Inflammatory macrophage (primary cell): ENCODE data around the gene SP100.

Source experiments
- DNase-seq, 2 donors: peaks; one replicate each; pipeline ENCODE4 v3.0.0-alpha.2; 2020 to 2022

The SP100 gene

DNA sequence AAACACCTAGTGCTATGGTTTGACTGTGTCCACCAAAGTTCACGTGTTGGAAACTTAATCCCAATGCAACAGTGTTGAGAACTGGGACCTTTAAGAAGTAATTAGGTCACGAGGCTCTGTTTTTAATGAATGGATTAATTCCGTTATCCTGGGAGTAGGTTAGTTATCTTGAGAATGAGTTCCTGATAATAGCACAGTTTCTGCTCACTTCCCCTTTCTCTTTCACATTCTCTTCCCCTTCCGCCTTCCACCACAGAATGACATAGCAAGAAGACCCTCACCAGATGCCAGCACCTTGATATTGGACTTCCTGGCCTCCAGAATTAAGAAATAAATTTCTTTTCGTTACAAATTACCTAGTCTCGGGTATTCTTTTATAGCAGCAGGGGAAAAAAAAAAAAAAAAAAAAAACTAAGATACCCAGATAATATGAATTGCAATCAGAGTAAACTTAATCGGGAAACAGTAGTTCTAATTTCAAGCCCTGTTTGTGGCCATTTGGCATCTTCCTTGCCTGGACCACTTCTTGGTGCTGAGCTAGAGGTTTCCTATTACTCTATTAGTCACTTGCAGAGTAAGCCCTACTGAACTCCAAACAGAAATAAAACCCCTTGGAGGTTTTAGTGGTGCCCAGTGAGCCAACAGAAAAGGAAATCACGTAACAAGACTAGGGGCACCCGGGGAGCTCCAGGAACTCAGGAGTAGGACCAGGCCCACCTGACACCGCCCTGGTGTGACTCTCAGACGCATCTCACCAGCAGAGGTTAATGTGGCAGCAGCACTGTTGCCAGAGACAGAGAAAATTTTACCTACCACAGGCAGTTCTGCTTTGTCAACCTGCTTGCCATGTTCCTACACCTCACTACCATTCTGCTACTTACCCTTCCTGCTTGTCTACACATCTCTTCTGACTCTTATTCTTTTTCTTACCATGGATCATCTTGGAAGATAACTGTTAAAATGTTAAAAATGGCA is 149.1 kb downstream of the SP100 start:
- DNase-seq = peak; percentile 34 to 50

DNA sequence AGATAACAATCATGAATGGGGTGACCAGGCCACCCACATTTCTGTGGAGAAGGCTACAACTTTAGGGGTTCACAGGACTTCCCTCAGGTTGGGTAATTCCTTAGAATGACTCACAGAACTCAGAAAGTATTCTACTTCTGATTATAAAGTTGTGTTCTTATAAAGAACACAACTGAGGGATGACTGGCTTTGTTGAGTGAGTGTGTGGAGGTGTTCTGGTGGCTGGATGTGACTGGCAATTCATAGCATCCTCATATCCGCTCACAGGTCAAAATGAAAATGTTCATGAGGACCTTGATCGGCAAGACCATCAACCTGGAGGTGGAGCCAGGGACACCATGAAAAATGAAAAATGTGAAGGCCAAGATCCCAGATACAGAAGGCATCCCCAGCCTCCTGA is 153.3 kb downstream of the SP100 start:
- DNase-seq = no peak

DNA sequence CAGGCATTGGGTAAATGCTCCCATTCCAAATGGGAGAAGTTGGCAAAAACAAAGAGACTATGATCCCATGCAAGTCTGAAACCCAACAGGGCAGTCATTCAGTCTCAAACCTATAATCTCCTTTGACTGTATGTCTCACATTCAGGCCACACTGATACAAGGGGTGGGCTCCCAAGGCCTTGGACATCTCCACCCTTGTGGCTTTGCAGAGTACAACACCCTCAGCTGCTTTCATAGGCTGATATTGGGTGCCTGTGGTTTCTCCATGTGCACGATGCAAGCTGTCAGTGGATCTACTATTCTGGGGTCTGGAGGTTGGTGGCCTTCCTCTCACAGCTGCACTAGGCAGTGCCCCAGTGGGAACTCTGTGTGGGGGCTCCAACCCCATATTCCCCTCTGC is 155.0 kb downstream of the SP100 start:
- DNase-seq = no peak

DNA sequence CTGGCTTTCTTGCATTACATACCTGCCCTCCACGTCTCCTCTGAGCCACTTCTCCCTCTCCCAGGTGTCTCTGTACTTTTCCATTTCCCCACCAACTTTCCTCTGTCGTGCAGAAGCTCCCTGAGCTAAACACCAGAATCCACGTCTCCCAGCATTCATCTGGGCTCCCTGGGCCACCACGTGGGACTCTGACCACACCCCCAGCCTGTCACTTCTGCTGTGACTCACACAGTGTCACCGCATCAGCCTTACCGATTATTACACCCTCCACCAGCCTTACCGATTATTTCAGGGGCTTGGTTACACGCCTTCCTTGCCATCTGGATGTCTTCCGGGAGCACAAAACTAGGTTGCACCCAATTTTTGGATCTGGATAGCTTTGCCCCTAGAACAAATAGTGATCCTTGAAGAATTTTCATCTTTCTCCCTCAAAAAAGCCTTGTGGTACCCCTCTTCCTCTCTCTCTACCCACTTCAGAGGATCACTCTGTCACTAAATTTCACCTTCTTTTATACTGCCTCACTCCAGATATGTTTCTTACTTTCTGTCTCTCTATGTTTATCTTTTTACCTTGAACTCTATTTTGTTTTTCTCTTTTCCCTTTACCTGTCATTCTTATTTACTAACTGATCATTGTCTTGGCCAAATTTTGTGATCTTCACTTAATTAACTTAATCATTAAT is 159.8 kb downstream of the SP100 start:
- no peak for DNase-seq

DNA sequence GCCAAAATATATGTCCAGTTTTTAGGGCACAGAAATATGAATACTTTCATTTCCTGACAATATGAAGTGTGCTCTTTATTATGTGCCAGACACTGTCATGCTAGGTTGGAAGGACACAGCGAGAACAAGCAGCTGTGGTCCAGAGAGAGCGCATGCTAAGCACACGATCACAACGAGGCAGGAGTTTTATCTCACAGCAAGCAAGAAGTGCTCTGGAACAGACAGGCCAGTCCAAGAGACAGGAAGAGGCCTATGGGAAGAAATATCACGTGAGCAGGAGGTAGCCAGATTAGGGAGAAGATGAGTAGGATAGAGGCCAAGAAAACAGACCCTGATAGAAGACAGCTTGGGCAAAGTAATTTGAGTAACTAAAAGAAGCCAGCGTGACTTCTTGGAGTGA is 161.1 kb downstream of the SP100 start:
- DNase-seq = no peak

DNA sequence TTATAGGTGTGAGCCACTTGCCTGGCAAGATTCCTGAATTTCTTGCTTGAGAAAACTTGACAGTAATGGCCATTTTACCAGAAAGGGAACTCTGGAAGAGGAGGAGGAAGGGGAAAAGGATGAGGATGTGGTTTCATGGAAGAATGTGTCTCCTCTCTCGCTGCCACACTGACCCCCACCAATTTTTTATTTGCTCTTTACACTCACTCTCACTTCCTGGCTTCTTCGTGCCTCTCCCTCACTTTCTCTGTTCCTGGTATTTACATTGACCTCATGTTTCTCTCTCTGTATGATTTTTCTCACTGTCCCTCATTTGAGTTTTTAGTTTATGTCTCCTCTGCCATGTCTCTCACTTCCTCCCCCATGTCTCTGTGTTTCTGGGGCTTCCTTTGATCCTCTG is 162.1 kb downstream of the SP100 start:
- no peak for DNase-seq

DNA sequence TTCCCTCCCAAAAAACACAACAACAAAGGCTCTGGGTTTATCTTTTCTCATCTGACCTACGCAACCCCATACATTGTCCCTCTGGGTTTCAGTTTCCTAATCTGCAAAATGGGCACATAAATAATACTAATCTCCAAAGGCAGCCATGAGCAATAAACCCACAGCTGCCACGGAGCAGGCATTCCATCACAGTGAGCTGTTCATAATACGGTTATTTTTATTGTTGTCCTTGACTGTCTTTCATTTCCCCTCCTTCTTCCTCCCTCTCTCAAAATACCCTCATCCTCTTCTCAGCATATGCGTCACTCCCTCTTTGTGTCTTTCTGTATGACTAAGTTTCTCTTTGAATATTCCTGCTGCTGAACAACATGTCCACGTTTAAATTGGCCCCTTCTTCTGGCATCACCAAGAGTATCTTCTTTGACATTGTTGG is 166.9 kb downstream of the SP100 start:
- DNase-seq = no peak

DNA sequence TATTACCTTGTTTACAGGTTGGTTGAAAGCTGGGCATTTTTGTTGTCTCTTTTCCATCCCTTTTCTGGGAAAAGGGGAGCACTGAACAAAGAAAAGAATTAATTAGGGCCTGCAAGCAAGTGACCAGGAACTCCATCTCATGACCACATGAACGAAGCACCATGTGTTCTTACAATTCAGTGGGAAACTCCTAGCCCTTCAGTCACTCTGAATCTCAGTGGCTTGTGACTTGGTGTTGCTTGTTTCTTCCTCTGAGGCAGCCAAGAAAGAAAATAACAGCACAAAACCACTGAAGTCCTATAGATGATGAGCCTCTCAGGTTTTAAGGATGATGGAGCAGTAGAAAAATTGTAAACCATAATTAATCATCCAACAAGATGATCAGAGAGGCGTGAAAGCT is 167.6 kb downstream of the SP100 start:
- DNase-seq = no peak

DNA sequence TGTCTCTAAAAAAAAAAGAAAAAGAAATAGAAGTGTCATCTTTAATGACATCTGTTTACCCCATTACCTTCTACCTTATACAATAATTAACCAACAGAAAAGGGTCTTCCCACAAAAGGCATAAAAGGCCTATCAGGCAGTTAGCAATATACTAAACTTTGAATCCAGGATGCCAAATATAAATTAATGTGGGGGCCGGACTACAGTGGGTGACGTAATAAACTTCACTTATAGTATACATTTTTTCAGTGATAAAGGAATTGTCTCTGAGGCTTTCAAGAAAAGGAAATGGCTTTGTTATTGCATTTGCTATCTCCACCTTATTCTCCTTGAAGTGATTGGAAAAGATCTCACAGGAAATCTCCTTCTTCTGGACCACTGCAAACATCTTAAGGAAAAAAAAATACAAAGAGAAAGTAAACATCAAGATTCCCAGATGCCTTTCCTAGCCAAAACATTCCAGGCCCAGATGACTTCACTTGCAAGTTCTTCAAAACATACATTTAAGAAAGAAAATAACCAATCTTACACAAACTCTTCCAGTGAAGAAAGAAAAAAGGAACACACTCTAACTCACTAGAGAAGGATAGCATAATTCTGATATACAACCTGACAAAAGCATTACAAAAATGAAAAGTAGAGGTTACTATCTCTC is 170.5 kb downstream of the SP100 start:
- no peak for DNase-seq

DNA sequence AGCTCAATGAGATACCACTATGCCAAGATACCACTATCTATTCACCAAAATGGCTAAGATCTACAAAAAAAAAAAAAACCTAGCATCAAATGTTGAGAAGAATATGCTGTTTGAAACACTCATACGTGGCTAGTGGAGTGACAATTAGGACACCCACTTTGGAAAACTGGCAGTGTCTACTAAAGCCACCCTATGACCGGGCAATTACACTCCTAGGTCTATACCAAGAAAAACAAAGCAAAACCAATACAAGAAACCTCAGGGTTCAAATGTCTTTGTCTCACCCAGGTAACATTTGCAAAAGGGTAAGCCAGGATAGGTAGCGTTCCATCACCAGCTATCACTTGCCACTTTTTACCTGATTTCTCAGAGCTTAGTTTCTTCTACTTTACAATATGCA is 173.0 kb downstream of the SP100 start:
- DNase-seq = no peak

DNA sequence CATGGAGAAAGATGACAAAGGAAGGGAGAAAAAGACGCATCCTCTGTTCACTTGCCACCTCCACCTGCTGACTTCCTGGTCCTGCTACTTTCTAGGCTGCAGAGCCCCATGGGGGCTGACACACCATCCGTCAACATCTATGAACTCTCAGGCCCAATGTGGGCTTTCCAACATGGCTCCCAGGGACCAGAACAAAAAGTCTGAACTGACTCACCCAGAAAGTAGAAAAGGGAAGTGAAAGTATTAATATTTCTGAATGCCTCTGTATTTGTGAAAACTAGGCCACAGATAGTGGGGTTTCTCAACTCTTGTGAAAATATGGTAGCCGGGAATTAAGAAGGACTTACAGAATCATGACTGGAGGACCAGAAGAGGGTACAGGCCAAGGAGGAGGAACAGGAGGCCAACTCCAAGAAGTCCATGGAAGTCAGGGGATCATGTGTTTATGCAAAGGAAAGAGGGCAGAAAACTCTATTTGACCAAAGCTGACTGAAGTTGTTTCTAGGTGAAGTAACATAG is 173.6 kb downstream of the SP100 start:
- DNase-seq = peak; percentile 74 to 91

DNA sequence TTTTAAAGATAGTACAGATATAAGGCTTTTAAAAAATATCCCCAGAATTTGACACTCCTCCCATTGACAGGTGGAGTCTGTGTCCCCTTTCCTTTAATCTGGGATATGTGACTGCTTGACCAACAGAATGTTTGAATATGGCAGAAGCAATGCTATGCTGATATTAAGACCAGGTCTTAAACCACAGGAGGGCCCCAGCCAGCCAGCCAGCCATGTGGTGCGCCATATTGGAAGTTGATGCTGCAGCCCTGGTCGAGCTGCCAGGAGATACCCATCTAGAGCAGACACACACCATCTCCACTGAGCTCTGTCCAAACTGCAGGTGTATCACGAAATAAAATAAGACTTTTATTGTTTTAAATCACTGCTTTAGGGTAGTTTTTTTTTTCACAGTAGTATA is 174.3 kb downstream of the SP100 start:
- no peak for DNase-seq

DNA sequence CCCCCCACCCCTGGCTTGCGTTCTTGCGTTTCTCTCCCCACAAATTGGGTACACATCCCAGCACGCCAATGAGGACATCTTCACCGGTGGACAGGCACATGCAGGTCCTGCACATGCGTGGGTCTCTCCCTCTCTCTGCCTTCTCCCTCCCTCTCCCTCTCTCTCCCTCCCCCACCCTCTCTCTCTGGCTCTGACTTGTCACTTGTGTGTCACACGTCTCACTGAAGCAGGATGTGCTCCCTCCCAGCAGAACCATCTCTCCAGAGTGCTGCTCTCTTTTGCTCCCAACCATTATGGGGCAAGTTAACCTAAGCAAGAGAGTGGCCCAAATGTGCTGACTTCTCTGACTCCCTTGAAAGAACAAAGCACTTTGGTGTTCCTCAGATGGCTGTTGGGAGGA is 175.8 kb downstream of the SP100 start:
- DNase-seq = no peak

DNA sequence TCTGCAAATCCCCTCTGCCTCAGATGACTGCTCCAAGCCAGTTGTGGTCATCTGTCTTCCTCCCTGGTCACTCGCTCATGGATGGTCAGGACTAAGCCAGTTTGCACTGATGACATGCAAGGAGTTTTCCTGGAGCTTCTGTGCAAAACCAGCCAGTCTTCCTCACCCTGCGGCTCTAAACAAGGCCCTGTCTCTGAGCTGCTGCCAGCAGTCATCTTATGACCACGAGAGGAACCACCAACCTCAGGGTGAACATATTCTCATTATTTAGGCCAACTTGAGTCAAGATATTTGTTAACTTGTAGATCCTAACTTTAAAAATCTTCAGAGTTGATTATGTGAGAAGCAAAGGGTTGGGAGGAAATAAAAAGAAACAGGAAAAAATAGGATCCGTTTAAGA is 176.8 kb downstream of the SP100 start:
- DNase-seq = no peak
